GM19372 (cell line): ENCODE data around the gene SPNS2.

Experiments
- ATAC-seq: cut with Tn5 transposase; IDR thresholded peaks from one replicate; pipeline ENCODE4 v1.9.1; 2021; ENCODE audit warnings: mild to moderate bottlenecking, low read depth, moderate library complexity; ENCODE audit not compliant: unreplicated experiment

Gene SPNS2

DNA sequence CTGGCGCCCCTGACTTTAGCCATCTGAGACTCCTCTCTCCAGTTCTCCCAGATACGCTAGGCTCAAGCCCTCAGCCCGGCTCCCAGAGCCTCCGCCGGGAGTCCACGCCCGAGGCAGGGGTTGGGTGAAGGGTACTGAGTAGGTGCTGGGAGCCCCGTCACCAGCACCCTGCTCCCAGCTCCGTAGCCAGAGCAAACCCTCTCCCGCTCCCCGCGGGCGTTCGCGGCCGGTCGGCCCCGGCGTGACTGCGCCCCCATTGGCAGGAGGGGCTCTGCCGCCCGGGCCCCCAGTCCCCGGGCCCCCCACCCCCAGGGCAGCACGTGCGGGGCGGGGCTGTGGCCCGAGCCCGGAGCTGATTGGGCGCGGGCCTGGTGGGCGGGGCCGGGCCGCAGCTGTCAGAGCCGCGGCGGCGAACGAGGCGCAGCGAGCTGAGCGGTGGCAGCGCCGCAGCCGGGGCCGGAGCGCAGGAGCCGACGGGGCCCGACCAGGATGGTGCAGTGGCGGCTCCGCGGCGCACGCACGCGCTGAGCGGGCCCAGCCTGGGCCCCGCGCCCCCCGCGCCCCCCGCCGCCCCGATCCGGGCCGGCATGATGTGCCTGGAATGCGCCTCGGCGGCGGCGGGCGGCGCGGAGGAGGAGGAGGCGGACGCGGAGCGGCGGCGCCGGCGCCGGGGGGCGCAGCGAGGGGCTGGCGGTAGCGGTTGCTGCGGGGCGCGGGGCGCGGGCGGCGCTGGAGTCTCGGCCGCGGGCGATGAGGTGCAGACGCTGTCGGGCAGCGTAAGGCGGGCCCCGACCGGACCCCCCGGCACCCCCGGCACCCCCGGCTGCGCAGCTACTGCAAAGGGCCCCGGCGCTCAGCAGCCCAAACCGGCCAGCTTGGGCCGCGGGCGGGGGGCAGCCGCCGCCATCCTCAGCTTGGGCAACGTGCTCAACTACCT is at the start of gene SPNS2:
SPNS2 (plus strand) TSS at position 421 of the 937 bp plus-strand sequence; CDS start at position 588, 167 bp downstream.
- no peak for ATAC-seq

GRCh38 chr17:4449736-4450135 is 48.9 kb upstream of the SPNS2 start:
- ATAC-seq, result no peak

GRCh38 chr17:4450710-4451316 is 47.9 kb upstream of the SPNS2 start:
- no peak for ATAC-seq

GRCh38 chr17:4453812-4454591 is 44.7 kb upstream of the SPNS2 start:
- no peak for ATAC-seq

GRCh38 chr17:4460661-4461060 is 38.0 kb upstream of the SPNS2 start:
- ATAC-seq, result no peak

DNA sequence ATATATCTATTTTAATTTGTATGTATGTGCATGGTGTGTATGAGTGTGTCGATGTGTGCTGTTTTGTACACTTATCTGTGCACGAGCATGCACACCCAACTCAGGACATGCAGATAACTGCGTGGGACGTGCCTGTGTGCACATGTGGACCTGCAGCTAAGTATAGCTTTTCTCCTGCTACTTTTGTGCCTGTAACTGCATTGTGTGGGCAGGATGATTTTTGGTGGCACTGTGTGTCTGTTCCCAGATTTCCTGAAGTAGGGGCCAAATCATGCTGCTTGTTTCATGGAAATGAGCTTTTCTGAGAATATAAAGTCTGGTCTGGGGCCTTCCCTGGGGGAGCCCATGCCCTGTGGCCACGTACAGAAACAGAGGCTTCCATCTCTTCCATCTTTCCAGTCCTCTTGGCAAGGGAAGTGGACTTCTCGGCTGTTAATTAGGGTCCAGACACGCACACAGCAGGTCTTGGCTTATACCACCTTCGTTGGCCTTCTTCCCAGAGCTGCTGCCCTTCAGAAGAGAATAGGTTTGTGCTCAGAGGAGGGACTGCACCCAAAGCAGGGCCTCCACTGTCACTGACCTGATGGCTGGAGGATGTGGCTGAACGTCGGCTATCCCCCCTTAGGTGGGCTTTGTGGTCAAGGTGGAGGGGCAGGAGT is 34.7 kb upstream of the SPNS2 start:
- no peak for ATAC-seq

GRCh38 chr17:4465786-4466185 is 32.9 kb upstream of the SPNS2 start:
- ATAC-seq, result no peak

DNA sequence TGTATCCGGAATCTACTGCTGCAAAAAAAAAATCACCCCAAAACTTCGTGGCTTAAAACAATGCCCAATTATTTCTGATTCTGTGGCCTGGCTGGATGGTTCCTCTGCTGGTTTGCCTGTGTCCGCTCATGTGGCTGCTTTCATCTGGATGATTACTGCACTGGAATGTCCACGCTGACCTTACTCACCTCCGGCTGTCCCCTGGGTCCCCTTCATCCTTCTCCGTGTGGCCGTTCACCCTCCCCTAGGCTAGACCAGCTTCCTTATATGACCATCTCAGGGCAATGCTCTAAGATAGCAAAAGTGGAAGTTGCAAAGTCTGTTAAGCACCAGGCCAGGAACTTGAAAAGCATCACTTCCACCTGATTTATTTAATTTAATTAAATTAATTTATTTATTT is 31.4 kb upstream of the SPNS2 start:
- no peak for ATAC-seq

- ATAC-seq, result no peak
These were observed 29.1 kb upstream of the SPNS2 start for GRCh38 chr17:4469552-4469951.

GRCh38 chr17:4472286-4472685 is 26.4 kb upstream of the SPNS2 start:
- ATAC-seq, result no peak

GRCh38 chr17:4474093-4474492 is 24.6 kb upstream of the SPNS2 start:
- no peak for ATAC-seq

DNA sequence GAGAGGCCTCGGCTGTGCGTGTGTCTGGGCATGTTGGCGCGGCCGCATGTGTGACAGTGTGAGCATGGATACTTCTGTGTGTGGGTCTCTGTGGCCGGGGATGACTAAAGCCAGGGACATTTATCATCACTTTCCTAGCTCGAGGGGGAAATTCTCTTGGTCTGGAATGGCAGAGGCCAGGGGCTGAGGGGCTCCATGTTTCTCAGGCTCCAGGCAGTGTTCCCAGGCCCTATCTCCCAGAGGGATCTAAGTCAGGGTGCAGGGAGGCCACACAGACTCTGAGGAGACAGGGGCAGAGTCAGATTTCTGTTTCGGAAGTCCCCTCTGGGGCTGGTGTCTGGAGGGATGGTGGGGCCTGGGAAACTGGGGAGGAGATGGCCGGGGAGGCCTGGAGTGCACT is 23.7 kb upstream of the SPNS2 start:
- no peak for ATAC-seq

GRCh38 chr17:4475463-4475862 is 23.2 kb upstream of the SPNS2 start:
- ATAC-seq, result no peak

GRCh38 chr17:4476017-4476416 is 22.7 kb upstream of the SPNS2 start:
- no peak for ATAC-seq

DNA sequence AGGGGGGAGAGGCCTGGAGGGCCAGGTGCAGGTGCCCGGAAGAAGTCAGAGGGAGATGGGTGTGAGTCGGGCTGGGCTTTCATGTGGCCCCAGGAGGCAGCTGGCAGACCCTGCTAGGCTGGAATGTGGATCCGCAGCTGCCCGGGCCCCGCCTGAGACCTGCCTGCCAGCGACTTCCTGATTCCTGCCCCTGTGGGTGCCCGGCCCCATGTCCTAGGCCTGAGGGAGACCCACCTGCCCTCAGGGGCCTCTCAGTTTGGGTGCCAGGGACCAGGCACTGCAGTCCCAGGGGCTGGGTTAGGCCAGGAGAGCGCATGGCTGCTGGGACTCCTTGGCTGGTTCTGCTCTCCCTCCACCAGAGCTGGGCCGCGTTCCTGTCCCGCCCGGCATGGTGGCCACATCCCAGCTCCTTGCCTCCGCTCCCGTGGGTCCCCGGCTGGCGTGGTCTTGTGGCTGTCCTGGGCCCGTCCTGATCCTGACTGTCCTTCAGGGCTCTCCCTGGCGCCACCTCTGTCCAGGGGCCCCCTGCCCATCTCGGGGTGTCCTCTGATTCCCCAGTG is 22.1 kb upstream of the SPNS2 start:
- ATAC-seq, result no peak

- no peak for ATAC-seq
These were observed 21.4 kb upstream of the SPNS2 start for GRCh38 chr17:4477255-4477791.

DNA sequence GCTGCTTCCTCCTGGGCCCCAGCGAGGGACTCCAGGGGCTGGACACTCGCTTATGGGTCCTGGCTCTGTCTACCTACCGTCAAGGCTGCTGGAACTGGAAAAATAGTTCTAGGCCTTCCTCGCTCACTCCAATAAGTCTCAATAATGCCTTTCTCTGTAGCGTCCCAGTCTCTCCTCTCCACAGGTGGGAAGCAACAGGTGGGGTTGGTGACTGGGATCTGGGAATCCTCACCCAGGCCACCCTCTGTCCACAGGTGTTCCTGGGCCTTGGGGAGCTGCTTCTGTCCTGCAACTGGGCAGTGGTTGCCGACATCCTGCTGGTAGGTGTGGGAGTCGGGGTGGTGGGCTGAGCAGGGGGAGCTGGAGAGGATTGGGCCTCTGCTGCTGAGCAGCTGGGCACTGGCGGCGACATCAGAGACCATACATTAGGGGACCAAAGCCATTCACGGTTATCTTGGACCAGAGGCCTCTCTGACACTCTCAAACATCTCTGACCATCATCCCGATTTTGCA is 20.3 kb upstream of the SPNS2 start:
- no peak for ATAC-seq

DNA sequence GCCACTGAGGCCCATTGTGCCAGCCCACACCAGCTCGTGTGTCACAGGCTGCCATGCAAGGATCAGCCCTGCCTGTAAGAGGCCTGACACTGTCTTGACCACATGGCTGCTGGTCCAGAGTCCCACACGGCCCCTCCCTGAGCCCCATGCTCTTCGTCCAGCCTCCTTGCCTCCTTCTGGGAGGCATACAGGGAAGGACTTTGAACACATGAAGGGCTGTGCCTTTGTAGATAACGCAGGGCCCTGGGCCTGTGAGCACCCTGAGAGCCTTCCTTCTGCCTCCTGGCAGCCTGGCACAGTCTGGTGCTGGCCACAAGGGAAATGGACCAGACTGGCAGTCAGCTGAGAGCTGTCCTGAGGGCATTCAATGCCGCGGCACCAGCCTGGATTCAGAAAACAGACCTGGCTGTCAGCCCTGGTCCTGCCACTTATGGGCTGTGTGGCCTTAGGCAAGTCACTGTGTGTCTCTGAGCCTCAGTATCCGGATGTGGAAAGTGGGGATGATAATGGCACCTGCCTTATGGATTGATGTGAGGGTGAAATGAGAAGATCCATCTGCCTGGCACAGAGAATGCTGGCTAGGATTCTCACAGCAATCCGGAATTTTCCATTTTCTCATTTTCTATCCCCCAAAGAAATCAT is 19.2 kb upstream of the SPNS2 start:
- ATAC-seq, result no peak

DNA sequence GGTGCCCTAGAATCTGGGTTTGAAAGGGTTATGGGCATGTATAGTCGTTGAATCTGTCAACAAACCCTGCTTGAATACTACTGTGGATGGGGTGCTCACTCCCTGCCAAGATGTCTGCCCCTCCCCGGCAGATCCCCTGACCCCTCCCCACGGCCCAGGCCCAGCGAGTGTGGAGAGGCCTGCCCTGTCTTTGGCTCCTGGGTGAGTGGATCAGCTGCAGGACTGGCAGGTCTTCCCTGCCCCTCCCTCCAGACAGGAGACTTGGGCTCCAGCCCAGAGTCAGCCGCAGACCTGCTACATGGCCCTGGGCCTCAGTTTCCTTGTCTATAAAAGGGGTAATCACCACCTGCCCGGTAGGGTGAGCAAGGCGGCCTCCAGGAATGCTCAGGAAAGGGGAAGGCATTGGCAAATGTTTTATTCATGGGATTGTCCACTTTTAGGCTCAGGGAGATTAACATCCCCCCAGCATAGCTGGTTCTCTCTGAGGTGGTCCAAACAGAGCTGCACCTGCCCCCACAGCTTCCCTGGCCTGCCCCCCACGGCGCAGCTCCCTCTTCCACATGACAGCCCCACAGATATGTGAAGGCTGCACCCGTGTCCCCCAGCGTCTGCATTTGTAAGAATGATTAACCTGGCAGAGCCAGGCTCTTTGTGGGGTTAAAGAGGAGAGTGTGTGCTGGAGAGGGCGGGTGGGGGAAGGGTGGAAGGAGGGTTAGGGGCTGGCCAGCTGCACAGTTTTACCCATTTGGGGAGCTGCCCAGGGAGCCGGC is 18.5 kb upstream of the SPNS2 start:
- no peak for ATAC-seq
